HG03045 (cell line): Measurements from ENCODE around the gene TNNI3K.
"Not testable (repeated sequence)": the region's sequence is repeated elsewhere in the genome, so short reads cannot be mapped to it uniquely, and the experiment has no call there.

Experiments used
- ATAC-seq: cut with Tn5 transposase; IDR thresholded peaks from one replicate; pipeline ENCODE4 v1.9.1; 2021; ENCODE audit warnings: mild to moderate bottlenecking, moderate library complexity; ENCODE audit not compliant: unreplicated experiment

The TNNI3K gene, protein sequence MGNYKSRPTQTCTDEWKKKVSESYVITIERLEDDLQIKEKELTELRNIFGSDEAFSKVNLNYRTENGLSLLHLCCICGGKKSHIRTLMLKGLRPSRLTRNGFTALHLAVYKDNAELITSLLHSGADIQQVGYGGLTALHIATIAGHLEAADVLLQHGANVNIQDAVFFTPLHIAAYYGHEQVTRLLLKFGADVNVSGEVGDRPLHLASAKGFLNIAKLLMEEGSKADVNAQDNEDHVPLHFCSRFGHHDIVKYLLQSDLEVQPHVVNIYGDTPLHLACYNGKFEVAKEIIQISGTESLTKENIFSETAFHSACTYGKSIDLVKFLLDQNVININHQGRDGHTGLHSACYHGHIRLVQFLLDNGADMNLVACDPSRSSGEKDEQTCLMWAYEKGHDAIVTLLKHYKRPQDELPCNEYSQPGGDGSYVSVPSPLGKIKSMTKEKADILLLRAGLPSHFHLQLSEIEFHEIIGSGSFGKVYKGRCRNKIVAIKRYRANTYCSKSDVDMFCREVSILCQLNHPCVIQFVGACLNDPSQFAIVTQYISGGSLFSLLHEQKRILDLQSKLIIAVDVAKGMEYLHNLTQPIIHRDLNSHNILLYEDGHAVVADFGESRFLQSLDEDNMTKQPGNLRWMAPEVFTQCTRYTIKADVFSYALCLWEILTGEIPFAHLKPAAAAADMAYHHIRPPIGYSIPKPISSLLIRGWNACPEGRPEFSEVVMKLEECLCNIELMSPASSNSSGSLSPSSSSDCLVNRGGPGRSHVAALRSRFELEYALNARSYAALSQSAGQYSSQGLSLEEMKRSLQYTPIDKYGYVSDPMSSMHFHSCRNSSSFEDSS

DNA sequence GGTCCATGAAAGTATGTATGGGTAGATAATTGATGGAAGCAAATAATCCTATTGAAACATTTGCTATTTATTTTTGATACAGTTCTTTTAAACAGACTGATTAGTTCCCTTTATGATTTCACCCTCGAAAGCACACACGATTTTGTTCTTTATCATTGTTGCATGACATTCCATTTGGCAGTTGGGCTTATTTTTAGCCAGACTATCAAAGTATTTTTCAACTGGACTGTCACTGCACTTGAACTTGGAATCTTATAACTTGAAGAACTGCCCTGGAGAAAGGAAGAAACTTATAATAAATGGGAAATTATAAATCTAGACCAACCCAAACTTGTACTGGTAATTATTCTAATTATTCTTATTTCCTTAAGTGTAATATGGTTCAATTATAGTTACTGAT is at the start of gene TNNI3K:
TSS of gene TNNI3K (plus strand) at position 235 of the 400 bp plus-strand sequence. CDS start at position 300, 65 bp downstream.
- ATAC-seq, result no peak

GRCh38 chr1:74193908-74194307 is 41.3 kb upstream of the TNNI3K start:
- ATAC-seq, result no peak

DNA sequence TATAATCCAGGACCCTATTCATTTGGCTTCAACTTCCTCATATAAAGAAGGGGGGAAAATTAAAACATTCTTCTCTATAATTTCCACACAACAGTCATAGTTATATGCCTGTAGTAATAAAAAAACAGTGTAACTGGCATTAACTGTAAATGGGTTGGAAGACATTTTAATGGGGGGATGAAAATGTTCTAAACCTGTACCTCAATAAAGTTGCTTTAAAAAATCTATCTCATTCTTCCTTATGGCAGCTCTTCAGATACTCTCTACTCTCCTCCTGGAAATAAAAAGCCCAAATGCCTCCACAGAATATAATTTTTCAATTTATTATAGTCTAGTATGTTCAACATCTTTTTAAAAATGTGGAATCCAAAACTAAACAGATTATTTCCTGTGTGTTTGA is 39.8 kb upstream of the TNNI3K start:
- ATAC-seq, result no peak

DNA sequence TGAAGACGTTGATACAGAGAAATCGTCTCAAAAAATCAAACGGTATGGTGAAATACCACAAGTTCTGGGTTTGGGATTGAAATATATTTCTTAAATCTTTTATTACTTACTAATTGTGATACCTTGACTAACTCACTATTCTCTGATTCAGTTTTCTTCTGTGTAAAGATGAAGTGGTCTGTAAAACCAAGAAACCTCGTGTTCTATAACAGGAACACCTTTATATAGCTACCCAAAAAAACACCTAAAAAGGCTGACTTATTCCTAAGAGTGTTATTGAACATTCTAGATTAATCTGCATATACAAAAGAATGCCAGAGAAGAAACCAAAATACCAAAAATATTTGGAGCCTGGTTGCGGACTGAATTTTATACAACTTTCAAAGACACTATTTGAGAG is 37.9 kb upstream of the TNNI3K start:
- ATAC-seq, result no peak

DNA sequence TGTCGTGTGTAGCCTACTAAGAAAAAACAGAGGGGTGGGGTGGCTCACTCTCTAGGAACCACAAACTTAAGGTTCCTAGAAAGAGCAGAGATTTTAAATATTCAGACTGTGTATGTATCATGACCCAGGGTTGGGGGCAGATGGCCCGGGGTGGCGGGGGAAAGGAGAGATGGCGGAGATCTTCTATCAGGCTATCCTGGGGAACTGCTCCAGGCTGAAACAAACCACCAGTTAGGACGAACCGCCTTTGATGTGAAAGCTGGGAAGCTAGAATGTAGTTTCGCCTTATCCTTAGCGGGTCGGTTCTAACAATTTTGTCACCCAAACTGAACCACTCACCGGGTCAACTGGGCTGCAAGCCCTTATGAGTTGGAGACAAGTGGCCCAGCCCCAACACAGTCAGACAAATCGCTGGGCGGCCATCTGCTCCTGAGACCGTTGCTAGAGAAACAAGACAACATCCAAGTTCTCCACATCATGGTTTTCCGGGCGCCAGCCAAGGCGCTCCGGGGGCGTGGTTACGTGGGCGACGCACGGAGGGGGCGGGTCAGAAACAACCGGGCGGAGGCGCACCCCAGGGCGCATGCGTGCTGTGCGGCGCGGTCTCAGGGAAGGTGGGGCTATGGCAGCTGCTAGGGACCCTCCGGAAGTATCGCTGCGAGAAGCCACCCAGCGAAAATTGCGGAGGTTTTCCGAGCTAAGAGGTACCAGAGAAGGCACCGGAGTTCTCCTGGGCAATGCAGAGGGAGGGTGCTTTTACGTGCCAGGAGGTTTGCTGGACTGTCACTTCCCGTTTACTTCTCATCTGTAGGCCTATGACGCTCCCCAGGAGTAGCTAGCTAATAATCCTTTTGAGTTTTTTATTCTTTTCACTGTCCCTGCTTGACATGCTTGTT is 37.3 kb upstream of the TNNI3K start, which contains the start of the genes FPGT and LRRIQ3:
TSS of gene FPGT (plus strand) at position 586 of the 896 bp plus-strand sequence. CDS start at position 623, 37 bp downstream.
TSS of gene LRRIQ3 (minus strand) at position 520 of the 896 bp plus-strand sequence. CDS start 14,492 bp downstream, outside the sequence.
- peak; percentile 97 for ATAC-seq

GRCh38 chr1:74199504-74199903 is 35.7 kb upstream of the TNNI3K start:
- no peak for ATAC-seq

GRCh38 chr1:74205266-74205665 is 29.9 kb upstream of the TNNI3K start:
- no peak for ATAC-seq

DNA sequence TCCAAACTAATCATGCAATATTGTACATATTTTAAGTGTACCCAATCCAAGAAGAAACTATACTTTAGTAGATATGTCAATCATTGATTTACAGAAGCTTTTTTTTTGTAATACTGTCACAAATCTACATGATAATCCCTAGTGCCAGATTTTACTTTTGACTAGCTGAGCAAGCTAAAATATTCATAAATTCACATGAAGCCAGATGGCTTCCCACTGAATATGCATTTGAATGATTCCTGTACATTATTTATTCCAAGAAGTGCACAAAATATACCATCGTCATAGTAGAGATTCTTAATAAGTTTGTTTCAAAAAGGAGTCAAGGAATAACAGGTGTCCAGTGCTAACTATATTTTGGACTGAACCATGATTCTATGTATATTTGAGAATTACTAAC is 20.0 kb upstream of the TNNI3K start:
- no peak for ATAC-seq

GRCh38 chr1:74222701-74223100 is 12.5 kb upstream of the TNNI3K start:
- no peak for ATAC-seq

GRCh38 chr1:74223453-74223852 is 11.7 kb upstream of the TNNI3K start:
- ATAC-seq, result no peak

GRCh38 chr1:74236440-74236839 is 1.3 kb downstream of the TNNI3K start:
- ATAC-seq, result no peak

GRCh38 chr1:74237035-74237434 is 1.8 kb downstream of the TNNI3K start:
- ATAC-seq, result no peak

DNA sequence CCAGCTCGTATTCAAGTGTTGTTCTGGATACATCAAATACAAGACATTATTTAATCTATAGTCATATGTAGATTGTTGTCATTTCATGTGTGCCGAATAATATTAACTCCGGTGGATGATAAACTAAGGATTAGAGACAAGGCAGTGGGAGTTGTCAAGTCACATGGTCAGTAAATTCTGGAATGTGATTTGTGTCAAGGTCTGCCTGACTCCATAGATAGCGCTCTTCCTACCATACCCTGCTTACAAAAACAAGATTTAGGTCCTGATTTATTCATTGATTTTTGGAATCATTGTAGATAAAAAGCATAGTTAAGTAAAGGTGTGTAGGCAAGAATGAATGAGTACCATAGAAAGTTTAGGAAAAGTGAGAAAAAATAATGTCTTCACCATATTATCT is 2.6 kb downstream of the TNNI3K start:
- ATAC-seq, result no peak

- no peak for ATAC-seq
These were observed 10.1 kb downstream of the TNNI3K start for GRCh38 chr1:74245168-74245772.

DNA sequence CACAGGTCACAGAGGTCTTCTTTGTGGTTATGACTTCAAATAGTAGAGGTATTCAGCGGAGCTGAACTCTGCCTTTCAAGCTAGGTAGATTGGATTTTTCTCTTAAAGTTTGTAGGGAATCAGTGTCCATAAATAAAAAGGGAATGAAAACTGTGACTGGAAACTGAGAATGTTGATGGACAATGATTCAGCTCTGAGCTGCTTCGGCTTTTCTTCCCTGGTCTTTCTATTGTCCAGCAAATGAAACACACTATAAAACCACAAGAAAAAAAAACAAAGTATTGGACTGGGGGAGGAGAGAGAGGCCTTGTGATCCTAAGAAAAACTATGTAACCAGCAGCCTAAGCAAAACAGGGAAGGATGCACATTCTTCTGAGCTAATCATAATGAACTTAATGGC is 11.1 kb downstream of the TNNI3K start:
- no peak for ATAC-seq

DNA sequence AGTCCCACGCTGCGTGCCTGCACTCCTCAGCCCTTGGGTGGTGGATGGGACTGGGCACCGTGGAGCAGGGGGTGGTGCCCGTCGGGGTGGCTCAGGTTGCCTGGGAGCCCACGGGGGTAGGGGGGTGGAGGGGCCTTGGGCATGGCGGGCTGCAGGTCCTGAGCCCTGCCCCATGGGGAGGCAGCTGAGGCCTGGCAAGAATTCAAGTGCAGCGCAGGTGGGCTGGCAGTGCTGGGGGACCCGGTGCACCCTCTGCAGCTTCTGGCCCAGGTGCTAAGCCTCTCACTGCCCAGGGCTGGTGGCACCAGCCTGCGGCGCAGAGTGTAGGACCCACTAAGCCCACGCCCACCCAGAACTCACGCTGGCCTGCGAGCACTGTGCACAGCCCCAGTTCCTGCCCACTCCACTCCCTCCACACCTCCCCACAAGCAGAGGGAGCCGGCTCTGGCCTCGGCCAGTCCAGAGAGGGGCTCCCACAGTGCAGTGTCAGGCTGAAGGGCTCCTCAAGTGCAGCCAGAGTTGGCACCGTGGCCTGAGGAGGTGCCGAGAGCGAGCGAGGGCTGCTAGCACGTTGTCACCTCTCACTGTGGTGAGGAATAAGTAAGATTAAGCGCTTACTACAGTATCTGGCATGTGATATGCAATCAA is 12.8 kb downstream of the TNNI3K start:
- ATAC-seq, result no peak

DNA sequence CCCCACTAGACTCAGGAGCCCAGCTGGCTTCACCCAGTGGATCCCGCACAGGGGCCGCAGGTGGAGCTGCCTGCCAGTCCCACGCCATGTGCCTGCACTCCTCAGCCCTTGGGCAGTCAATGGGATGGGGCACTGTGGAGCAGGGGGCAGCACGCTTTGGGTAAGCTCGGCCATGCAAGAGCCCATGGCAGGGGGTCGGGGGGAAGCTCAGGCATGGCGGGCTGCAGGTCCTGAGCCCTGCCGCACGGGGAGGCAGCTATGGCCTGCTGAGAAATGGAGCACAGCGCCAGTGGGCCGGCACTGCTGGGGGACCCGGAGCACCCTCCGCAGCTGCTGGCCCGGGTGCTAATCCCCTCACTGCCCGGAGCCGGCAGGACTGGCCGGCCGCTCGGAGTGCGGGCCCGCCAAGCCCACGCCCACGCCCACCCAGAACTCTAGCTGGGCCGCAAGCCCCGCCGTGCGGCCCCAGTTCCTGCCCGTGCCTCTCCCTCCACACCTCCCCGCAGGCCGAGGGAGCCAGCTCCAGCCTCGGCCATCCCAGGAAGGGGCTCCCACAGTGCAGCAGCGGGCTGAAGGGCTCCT is 18.1 kb downstream of the TNNI3K start:
- ATAC-seq, result not testable (repeated sequence)

GRCh38 chr1:74266001-74266400 is 30.8 kb downstream of the TNNI3K start:
- no peak for ATAC-seq

- ATAC-seq, result no peak
These were observed 36.3 kb downstream of the TNNI3K start for GRCh38 chr1:74271503-74271902.
